ENCODE results near the gene STK11. TPM values are rescaled to one million over a fixed set of nuclear protein-coding genes. Genes with fewer than 3 reads are reported as not detected.
A peak's percentile ranks its signal among the peaks of the same experiment; 100 is the strongest.

The STK11 gene
- total and polyA plus RNA-seq, 2 experiments from 2014 or later: 19.4 to 96.5 TPM

- H3K27ac ChIP-seq (ENCODE audit: low read depth): no peak overlapping the region
- H3K79me2 ChIP-seq (replicated peaks; ENCODE audit: insufficient read depth): peaks cover 35% of the 10 kb centered on the region
- peaks cover 24% of the 10 kb centered on the region for H3F3A ChIP-seq (replicated peaks; ENCODE audit: low read depth)
- peaks cover 19% of the 10 kb centered on the region; the same call in 1 of the 2 replicates for H4K20me1 ChIP-seq (replicated peaks; ENCODE audit: insufficient read depth)
- H3K4me1 ChIP-seq (ENCODE audit: insufficient read depth): peaks cover 11% of the 10 kb centered on the region; the same call in 1 of the 2 replicates
- Mint-ChIP-seq H3K4me3 (no peak overlapping the region), H3K36me3 (ENCODE audit: low read depth) (peaks cover 2% of the 10 kb centered on the region; the same call in 1 of the 3 replicates), H3K27me3 (ENCODE audit: insufficient read depth, low read depth, poor library complexity) (peaks cover 10% of the 10 kb centered on the region), H3K9me3 (no peaks in the 10 kb centered on the region), H3K4me1 (peaks cover 10% of the 10 kb centered on the region; the same call in 2 of the 3 replicates), H3K27ac (no peak overlapping the region)
- no peak overlapping the region for H3K4me2 ChIP-seq
- DNase-seq (ENCODE audit: low spot score) (no peak), ATAC-seq (peak; percentile 20)
- H3K27me3 ChIP-seq (ENCODE audit: insufficient read depth): no peaks in the 10 kb centered on the region
- H2AFZ ChIP-seq: no peak overlapping the region
- no peaks in the 10 kb centered on the region for H3K36me3 ChIP-seq (ENCODE audit: insufficient read depth)
- H3K4me3 ChIP-seq: no peak overlapping the region
- TF ChIP-seq CTCF (conservative IDR thresholded peaks at IDR 0.05; ENCODE audit: low read depth in 2 of 2) (peak; percentile 37 to 76), ZNF114 (CRISPR knock-in tag; IDR thresholded peaks at IDR 0.05) (no peak), STAT1 (IDR thresholded peaks at IDR 0.05; ENCODE audit: unreplicated experiment) (no peak)
- no peaks in the 10 kb centered on the region for H3K9me2 ChIP-seq (ENCODE audit: insufficient read depth)
Measured at GRCh38 chr19:1220976-1221903, 15.7 kb downstream of the STK11 start.

DNA sequence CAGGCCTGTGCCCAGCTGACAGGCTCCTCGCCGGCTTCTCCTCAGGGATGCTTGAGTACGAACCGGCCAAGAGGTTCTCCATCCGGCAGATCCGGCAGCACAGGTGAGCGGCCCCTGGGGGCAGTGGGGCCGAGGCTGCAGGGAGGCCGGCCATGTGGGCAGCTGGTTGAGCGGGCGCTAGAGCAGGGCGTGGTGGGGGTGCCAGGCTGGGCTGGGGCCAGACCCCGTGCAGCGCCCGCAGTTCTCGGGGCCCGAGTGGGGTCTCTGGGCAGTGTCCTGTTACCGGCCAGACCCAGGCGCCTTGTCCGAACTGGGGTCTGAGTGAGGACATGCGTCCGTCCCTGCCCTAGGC is 16.3 kb downstream of the STK11 start:
- no peak overlapping the region for H3K4me3 ChIP-seq
- H3K36me3 ChIP-seq (ENCODE audit: insufficient read depth): no peaks in the 10 kb centered on the region
- peaks cover 23% of the 10 kb centered on the region for H3F3A ChIP-seq (replicated peaks; ENCODE audit: low read depth)
- Mint-ChIP-seq H3K9me3 (no peaks in the 10 kb centered on the region), H3K4me1 (peaks cover 9% of the 10 kb centered on the region; the same call in 2 of the 3 replicates), H3K4me3 (no peak overlapping the region), H3K27me3 (ENCODE audit: insufficient read depth, low read depth, poor library complexity) (peaks cover 10% of the 10 kb centered on the region), H3K27ac (no peak overlapping the region), H3K36me3 (ENCODE audit: low read depth) (peaks cover 2% of the 10 kb centered on the region; the same call in 1 of the 3 replicates)
- peaks cover 6% of the 10 kb centered on the region; the same call in 1 of the 2 replicates for H3K4me1 ChIP-seq (ENCODE audit: insufficient read depth)
- peaks cover 28% of the 10 kb centered on the region for H3K79me2 ChIP-seq (replicated peaks; ENCODE audit: insufficient read depth)
- no peaks in the 10 kb centered on the region for H3K27me3 ChIP-seq (ENCODE audit: insufficient read depth)
- H3K9me2 ChIP-seq (ENCODE audit: insufficient read depth): no peaks in the 10 kb centered on the region
- H3K27ac ChIP-seq (ENCODE audit: low read depth): no peak overlapping the region
- H2AFZ ChIP-seq: no peak overlapping the region
- no peak for DNase-seq (ENCODE audit: low spot score)
- no peak overlapping the region for H3K4me2 ChIP-seq
- no peak for ATAC-seq
- peaks cover 12% of the 10 kb centered on the region; the same call in 1 of the 2 replicates for H4K20me1 ChIP-seq (replicated peaks; ENCODE audit: insufficient read depth)
- TF ChIP-seq ZNF331 (CRISPR knock-in tag; IDR thresholded peaks at IDR 0.05; ENCODE audit: low read depth): no peak
- no peak for TF ChIP-seq ZNF462 (CRISPR knock-in tag; IDR thresholded peaks at IDR 0.05)
- TF ChIP-seq CTCF (conservative IDR thresholded peaks at IDR 0.05; ENCODE audit: low read depth in 2 of 2): no peak
- no peak for TF ChIP-seq CREB1 (CRISPR knock-in tag; IDR thresholded peaks at IDR 0.05; ENCODE audit: low read depth)
- TF ChIP-seq EZH2 (IDR thresholded peaks at IDR 0.05; ENCODE audit: low read depth, unreplicated experiment): no peak
- TF ChIP-seq ZNF114 (CRISPR knock-in tag; IDR thresholded peaks at IDR 0.05): no peak
- no peak for TF ChIP-seq POLR2AphosphoS5 (IDR thresholded peaks at IDR 0.05; ENCODE audit: low read depth)
- no peak for TF ChIP-seq JUNB (IDR thresholded peaks at IDR 0.05; ENCODE audit: unreplicated experiment)
- no peak for TF ChIP-seq EZH2phosphoT487 (IDR thresholded peaks at IDR 0.05; ENCODE audit: unreplicated experiment)

All from GM23338 (cell line).